Stimulated activated CD4-positive, alpha-beta T cell treated with anti-CD3 and anti-CD28 coated beads, Interleukin-12 subunit alpha, Interleukin-12 subunit beta, amount 100 ng/mL, for 24 hours (primary cell): ENCODE results near the gene ABCG1.

ENCODE experiments used
- DNase-seq, 2 experiments: peaks; one replicate each; pipeline ENCODE4 v3.0.0-alpha.2; 2020; ENCODE audit warnings: low read depth in 2 of 2

Gene ABCG1

DNA sequence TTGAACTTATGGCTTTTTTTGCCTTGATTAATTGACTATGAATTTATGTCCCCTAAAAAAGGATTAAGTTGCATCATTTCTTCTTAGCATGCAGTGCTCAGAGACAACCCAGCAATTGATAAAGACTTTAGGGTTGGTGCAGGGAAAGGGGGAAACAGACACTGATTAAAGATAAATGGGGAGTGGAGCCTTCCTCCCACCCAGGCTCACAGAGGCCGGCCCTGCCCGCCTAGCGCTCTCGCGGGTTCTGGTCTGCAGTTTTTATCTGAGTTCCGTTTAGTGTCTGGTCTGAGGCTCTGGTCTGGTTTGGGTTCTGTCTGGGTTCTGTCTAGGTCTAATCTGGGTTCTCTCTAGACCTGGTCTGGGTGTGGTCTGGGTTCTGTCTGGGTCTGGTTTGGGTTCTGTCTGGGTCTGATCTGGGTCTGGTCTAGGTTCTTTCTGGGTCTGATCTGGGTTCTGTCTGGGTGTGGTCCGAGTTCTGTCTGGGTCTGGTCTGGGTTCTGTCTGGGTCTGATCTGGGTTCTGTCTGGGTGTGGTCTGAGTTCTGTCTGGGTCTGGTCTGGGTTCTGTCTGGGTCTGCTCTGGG is 48.1 kb downstream of the ABCG1 start:
- no peak for DNase-seq

DNA sequence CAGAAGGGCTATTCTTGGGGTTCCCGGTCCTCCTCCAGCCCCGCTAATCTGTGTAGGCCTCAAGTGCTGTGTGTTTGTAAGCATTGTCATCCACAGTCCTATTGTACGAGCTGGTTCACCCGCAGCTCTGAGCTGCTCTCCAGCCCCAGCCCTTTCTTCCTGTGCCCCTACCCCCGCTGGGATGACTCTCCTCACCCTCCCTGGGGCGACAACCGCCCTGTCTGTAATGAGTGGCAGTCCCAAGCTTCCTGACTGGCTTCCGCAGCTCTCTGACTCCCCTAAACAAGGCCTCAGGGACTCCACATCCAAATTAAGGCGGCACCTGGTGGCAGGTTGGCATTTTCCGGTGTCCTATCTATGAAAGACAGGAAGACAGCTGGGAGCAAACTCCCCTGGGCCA is 50.4 kb downstream of the ABCG1 start:
- DNase-seq, result no peak

DNA sequence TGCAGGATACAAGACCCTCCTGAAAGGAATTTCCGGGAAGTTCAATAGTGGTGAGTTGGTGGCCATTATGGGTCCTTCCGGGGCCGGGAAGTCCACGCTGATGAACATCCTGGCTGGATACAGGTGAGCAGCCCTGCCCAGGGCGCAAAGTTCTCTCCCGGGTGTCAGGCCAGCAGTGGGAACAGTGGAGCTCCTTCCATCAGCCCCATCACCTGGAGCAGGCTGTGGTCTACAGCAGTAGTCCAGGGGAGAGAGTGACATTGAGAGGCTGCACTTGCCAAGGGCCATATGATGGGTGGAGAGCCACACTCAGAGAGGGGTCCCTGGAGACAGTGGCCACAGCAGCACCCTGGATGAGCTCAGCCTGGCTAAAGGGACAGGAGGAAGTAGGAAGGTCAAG is 52.1 kb downstream of the ABCG1 start:
- no peak for DNase-seq

DNA sequence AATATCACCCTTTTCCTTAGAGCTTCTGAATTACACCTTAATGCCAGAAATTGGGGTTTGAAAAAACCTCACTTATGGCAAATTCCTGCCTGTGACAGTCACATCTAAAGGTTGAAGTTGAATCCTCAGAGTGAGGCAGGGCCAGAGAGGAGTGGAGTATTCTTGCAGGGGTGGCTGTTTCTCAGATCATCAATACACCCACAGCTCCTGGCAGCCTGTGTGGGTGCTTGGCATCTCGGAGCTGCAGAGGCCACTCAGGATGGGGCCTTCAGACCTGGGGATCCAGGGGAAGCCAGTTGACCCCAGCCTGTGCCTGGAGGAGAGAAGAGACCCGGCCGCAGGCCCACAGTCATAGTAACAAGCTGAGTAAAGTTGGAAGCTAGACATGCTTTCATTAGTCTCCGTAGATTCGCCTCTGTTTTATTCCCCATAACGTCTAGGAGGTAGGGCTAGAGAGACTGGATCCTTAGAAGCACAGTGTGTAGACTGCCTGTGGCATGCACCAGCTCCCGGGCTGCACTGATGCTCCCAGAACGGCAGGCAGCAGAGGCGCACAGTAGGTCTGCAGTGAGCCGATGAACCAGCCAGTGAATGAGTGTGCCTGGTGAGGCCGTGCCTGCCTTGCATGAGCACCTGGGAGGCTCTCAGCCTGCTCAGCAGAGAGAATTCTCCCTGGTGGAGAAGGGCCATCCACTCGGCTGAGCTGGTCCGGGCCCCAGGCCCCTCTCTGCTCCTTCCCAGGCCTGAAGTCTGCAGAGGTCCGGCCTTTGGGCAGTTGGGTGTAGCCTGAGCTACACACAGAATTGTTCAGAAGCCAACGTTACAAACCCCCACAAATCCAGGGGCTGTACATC is 53.4 kb downstream of the ABCG1 start:
- no peak for DNase-seq

DNA sequence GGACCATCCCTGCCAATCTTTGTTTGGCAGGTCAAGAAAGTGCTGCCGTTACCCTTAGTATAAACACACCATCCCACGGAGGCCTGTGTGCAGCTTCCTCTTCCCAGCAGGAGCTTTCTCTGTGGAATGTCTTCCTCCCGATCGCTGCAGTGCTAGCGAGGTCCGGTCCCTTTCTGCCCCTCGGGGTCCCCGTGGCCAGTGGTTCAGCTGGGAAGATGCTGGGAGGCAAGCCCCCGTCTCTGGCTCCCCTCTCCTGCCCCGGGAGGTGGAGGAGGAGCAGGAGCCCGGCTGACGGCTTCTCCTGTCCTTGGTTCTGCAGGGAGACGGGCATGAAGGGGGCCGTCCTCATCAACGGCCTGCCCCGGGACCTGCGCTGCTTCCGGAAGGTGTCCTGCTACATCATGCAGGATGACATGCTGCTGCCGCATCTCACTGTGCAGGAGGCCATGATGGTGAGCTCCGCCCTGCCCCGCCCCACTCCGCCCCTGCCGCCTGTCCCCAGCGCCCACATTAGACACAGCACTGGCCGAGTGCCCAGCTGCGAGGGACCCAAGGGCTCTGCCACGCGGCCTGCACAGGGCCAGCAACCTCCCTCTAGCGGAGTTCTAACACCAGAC is 54.2 kb downstream of the ABCG1 start:
- no peak for DNase-seq

DNA sequence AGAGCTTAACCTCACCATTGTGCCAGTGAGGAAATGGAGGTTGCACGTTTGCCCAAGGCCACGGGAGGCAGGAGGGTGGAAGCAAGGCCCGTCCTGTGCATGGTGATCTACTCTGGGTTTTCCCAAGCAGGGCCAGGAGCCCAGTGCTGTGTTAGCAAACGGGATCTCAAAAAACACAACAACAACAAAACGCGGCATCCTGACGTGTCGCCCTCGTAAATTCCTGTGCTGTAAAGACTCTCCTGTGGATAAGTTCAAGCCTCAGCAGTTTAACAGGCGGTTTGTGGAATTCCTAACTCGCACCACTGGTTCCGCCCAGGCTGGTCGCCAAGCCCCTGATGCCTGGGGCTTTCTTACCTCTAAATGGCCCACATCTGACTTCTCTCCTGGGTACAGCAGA is 57.1 kb downstream of the ABCG1 start:
- DNase-seq, result no peak

DNA sequence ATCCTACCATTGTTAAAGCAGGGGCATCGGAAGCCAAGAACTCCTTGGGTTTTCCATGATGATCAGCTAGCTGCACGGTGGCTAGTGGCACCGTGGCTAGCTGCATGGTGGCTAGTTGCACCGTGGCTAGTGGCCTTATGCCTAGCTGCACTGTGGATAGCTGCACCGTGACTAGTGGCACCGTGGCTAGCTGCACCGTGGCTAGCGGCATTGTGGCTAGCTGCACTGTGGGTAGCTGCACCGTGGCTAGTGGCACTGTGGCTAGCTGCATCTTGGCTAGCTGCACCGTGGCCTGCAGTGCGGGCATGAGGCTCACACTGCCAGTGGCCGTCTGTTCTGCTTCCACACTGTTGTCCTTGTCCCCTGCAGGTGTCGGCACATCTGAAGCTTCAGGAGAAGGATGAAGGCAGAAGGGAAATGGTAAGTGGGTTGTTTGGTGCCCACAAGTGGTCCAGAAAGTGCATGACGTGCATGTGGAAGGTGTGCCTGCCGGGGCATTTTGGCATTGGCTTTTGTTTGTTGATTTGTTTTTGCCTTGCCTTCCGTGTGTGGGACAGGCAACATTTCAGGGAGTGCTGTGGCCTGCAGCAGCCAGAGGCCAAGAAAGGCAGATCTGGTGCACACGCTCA is 57.7 kb downstream of the ABCG1 start:
- DNase-seq, result no peak

DNA sequence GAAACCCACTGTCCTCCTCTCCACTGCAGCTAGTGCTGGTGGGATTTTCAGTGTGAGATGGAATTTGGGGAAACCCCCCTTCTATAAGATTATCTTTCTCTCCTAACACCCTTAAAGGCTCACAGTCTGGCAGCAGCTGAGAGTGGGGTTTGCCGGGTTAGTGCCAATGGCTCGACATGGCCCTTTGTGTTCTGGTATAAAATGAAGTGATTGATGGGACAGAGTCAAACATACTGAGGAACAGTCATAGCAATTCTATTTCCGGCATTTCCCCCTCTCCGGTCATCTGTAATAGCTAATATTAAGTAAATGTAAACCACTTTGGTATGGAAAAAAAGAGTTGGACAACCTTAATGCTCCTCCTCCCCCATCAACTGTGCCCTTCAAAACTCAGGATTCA is 58.7 kb downstream of the ABCG1 start:
- DNase-seq, result no peak

DNA sequence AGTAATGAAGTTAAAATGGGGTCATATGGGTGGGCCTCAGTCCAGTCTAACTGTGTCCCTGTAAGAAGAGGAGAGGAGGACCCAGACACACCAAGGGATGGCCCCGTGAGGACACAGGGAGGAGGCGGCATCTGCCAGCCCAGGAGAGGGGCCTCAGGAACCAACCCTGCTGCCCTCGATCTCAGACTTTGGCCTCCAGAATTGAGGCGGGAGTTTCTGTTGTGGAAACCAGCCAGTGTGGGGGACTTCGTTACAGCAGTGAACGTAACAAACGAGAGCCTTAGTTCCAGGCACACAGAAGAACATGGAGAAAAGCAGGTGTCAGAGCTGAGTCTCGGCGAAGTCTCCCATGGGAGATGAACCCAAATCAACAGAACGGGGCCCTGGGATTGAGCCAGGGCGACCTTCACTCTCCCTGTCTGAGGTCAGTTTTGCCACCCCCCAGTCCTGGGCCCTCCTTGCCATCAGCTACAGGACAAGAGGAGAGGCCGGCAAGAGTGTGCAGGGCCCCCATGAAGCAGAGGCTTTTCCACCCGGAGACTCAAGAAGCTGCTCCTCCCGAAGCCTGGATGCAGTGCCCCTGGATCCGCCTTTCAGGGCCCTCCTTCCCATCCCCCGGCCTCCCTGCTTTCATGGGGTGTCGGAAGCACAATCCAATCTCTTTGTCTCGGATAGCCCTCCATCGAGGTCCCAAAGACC is 59.7 kb downstream of the ABCG1 start:
- DNase-seq, result no peak

DNA sequence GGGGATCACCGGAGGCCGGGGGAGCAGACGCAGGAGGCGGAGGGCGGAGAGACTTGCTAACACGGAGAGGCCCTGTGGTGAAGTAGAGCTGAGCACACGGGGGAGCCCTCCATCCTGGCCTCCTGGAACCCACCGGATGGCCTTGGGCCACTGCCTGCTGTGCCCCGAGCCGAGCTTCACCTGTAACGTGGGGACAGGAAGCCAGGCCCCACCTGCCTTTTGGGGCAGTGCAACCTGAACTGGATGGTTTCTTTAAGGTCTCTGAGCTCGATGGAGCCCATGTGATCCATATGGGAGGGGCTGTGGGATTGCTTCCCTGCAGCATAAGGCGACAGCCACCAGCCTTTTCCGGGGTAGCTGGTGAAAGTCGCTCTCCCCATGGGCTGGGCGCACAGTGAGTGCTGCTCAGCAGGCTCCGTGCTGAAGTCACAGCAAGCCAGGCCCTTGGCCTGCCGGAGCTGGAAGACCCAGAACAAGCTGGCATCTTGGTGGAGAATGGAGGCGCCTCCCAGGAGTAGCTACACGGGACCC is 60.5 kb downstream of the ABCG1 start:
- DNase-seq, result no peak

DNA sequence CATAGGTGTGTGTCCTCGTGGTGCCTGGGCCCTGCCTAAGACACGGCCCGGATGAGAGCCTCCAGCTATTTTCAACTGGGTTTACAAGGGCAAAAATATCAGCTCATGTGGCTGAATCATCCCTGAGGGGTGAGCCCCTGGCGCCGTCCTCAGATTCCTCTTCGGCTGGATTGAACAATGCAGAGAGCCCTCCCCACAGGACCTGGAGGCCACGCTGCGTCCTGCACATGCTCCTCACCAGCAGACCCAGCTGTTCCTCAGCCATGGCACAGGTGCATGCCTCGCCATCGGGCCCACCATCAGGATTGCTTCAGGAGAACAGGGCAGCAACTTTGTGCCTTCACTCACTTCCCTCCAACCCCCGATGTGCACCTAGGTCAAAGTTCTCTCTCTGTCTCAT is 60.9 kb downstream of the ABCG1 start:
- DNase-seq, result no peak

DNA sequence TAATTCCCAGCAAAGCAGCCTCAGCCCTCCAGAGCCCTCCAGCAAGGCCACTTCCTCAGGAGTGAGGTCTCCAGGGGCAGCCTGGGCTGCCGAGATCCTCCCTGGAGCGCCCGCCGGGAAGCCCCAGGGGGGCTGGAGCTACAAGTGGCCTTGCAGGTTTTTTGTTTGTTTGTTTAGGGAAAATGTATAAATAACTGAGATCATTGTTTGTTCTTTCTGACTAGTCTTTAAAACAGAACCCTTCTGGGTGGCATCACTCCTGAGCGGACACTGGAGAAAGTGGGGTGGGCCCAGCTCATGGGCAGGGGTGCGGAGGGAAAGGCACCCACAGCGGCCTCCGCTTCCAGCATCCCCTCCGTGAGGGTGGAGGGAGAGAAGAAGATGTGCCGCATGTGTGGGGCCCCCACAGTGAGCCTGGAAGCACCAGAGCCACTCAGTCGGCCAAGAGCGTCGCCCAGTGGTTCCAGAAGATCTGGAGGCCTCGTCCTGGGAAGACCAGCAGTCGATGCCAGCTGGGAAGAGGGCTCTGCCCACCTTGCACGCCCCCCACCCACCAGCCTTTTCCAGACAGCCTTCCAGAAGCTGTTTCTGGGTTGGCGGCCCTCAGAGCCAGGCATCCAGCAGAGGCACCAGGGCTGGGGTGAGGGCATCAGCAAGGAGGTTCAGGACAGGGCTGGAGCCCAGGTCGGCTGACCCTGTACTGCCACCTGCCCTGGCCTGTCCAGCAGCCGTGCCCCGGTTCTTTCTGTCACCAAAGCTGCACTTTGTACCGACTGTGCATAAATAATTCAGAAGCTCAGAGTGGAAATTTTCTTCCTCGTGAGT is 61.6 kb downstream of the ABCG1 start:
- no peak for DNase-seq

DNA sequence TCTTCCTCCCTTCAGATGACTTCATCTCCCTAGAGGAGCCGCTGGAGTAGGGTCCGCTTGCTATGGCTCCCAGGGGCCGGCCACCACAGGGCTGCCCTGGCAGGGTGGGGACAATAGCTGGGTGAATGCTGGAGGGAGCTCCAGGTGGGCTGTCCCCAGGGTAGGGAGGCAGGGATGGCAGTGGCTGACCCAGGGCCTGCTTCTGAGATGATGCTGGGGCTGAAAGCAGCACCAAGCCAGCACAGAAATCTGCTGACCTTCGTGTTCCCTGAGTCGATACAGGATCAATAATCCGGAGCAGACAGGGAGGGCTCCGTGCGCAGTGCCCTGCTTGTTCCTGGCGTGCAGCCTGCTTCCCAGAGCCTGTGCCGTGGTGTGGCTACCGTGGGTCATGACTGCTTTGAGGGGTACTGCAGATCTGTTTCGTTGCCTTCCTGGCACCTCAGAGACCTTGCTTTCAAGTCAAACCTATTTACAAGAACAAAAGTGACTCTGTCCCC is 62.3 kb downstream of the ABCG1 start:
- DNase-seq, result no peak

DNA sequence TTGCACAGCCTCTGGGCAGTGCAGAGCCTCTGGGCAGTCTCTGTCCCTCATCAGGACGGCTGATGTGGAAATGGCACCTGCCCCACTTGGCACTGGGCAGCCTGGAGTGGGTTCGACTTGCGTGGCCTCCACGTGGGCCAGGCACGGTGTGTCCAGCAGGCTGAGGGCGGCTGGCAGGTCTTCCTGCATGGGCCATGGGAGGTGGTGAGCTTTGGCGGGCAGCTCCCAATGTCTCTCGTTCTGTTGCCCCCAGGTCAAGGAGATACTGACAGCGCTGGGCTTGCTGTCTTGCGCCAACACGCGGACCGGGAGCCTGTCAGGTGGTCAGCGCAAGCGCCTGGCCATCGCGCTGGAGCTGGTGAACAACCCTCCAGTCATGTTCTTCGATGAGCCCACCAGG is 63.1 kb downstream of the ABCG1 start:
- no peak for DNase-seq

DNA sequence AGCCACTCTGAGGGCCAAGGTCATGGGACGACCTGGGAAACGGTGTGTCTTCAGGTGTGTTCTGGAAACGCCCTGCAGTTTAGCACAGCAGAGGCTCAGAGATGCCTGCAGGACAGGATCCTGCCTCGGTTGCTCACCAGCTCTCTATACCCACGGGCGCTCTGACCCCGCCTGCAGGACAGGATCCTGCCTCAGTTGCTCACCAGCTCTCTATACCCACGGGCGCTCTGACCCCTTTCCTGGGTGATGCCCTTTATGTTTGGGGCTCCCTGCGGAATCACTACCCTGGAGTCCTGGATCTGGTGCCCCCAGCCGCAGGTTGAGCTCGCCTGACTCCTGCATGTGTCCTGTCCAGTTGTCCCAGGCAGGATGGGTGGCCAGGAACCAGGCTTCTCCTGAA is 63.8 kb downstream of the ABCG1 start:
- DNase-seq, result no peak

DNA sequence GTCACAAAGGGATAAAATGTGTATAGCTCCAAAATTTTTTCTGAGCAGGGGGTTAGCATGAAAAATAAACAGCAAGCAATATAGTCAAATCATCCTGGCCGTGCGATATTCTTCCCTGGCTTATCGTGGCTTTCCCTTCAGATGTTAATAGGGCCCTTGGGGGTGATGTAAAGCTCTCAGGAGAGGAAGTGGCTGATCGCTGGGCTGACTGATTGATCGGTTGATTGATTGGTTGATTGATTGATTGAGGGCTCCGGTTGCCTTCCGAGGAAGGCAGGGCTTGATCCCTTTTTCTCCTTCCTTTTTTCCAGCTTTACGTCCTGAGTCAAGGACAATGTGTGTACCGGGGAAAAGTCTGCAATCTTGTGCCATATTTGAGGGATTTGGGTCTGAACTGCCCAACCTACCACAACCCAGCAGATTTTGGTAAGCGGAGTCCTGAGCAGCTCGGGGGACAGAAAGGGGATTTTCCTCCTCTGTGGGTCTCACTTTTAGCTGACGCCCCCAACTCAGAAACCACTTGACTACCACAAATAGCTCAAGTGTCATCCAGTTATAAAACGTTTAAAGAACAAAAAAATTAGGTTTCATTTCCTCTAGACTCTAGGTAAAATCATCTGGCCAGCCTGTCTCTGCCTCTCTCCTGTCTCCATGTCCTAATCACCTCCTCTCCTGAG is 66.8 kb downstream of the ABCG1 start:
- no peak for DNase-seq

DNA sequence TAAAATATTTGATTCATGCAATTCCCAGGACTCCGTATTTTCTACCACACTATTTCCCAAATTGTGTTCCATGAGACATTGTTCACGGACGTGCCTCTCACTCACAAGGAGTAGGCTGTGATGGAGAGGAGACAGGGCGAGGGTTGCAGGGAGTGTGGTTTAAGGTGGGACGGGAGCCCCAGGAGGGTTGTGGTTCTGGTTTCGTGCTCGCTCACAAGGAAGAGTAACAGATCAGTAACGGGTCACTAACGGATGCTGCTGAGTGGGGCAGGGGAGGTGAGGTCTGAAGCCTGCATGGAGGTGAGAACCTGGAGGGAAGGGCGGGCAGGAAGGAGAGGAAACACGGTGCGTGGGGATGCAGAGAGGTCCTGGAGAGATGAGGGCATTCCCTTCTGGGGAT is 67.5 kb downstream of the ABCG1 start:
- no peak for DNase-seq

DNA sequence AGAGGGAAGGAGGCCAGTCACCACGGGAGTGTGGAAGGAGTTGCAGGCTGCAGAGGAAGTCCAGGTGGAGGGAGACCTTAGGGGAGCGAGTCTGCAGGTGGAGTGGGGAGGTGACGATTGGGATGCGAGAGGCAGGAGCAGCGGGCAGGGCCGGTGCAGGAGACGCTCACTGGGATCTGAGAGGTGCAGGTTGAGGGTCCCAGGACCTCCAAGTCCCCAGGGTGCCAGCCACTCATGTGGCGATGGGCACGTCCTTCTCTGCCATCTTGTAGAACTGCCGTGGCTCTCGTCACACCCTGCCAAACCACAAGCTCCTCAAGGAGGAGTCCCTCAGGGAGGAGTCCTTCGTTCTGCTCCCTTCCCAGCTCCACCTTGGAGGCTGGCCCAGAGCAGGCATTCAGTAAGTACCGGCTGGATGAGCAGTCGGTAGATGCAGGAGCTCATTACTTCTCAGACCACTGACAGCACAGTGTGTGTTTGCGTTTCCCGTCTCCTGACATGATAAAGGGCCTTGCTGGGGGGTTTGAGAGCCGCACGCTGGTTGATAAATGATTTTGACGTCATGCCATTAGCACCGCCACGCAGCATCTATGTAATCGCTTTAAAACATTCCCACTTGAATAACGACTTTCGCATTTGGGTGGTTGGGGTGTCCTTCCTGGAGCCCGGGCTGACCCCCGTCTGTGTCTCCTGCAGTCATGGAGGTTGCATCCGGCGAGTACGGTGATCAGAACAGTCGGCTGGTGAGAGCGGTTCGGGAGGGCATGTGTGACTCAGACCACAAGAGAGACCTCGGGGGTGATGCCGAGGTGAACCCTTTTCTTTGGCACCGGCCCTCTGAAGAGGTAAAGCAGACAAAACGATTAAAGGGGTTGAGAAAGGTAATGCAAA is 68.5 kb downstream of the ABCG1 start:
- no peak for DNase-seq

DNA sequence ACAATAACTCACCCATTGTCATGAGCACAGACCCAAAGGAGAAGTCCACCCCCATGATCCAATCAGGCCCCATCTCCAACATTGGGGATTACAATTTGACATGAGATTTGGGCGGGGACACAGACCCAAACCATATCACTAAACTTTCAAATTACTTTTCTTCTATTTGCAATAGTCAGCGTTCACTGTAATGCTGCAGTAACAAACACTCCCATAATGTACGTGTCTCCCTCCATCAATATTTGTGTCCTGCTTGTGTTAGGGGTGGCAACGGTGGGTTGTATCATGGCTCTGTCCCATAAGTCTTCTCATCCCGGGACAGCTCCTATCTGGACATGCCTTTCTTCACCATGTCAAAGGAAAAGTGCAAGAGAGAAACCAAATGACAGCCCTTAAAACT is 70.0 kb downstream of the ABCG1 start:
- no peak for DNase-seq
